ENCODE results near the gene MICU1. TPM values are rescaled to one million over a fixed set of nuclear protein-coding genes. Genes with fewer than 3 reads are reported as not detected.

Gene MICU1
- polyA plus RNA-seq, 1 experiment: 61.7 TPM

DNA sequence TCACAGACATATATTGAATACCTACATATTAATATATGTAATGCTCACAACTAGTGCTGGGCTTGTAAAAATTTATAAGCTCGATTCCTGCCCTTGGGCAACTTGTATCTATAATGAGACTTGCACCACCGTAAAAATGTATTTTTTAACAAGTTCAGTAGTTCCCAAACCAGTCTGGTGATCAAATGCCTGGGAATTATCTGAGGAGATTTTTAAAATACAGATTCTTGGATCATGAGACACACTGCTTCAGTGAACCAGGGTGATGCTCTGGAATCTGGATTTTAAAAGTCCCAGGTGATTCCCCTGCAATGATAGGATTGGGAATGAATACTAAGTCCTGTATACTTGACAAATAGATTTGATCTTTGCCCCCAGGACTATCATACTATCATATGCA lies 4.3 kb upstream of the MICU1 start:
- Histone ChIP-seq H3K27ac (ENCODE audit: low read depth, low read length) (no peak overlapping the region), H3K4me3 (ENCODE audit: low read depth, low read length) (no peak overlapping the region), H3K9me3 (ENCODE audit: control insufficient read depth, insufficient read depth, low read length) (no peaks in the 10 kb centered on the region), H3K27me3 (ENCODE audit: control insufficient read depth, insufficient read depth, low read length) (no peaks in the 10 kb centered on the region)
- TF ChIP-seq, protein P1, sequence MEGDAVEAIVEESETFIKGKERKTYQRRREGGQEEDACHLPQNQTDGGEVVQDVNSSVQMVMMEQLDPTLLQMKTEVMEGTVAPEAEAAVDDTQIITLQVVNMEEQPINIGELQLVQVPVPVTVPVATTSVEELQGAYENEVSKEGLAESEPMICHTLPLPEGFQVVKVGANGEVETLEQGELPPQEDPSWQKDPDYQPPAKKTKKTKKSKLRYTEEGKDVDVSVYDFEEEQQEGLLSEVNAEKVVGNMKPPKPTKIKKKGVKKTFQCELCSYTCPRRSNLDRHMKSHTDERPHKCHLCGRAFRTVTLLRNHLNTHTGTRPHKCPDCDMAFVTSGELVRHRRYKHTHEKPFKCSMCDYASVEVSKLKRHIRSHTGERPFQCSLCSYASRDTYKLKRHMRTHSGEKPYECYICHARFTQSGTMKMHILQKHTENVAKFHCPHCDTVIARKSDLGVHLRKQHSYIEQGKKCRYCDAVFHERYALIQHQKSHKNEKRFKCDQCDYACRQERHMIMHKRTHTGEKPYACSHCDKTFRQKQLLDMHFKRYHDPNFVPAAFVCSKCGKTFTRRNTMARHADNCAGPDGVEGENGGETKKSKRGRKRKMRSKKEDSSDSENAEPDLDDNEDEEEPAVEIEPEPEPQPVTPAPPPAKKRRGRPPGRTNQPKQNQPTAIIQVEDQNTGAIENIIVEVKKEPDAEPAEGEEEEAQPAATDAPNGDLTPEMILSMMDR (IDR thresholded peaks at IDR 0.05; ENCODE audit: low read depth, low read length): no peak
- CTCF ChIA-PET: interaction anchor here (1.2 kb wide), 1 partner anchor 204 kb away, joined by 5 read pairs; no protein-coding TSS in a partner anchor
- POLR2A ChIA-PET: interaction anchor here (0.7 kb wide), 1 partner anchor 122 kb away, joined by 3 read pairs; no protein-coding TSS in a partner anchor
- DNase-seq (ENCODE audit: low read depth, low spot score): no peak

DNA sequence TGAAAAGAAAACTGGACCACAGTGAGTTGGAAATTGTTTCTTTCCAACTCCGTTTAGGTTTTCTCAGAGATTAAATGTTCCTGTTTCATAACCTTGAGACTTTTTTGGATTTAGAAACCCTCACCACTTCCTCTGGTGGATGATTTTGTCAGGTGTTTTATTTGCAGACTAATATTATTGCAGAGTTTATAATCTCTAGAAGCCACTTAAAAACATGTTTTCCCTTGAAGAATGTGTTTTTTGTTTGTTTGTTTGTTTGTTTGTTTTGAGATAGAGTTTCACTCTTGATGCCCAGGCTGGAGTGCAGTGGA lies 520 bp upstream of the MICU1 start:
- CTCF ChIA-PET: interaction anchor here (0.6 to 3.8 kb wide), 2 partner anchors 208 to 350 kb away, joined by 4 to 19 read pairs; no protein-coding TSS in a partner anchor
- Histone ChIP-seq H3K27ac (ENCODE audit: low read depth, low read length) (no peak overlapping the region), H3K4me3 (ENCODE audit: low read depth, low read length) (peak overlapping the region; percentile 96), H3K9me3 (ENCODE audit: control insufficient read depth, insufficient read depth, low read length) (no peaks in the 10 kb centered on the region), H3K27me3 (ENCODE audit: control insufficient read depth, insufficient read depth, low read length) (no peaks in the 10 kb centered on the region)
- no peak for DNase-seq (ENCODE audit: low read depth, low spot score)
- POLR2A ChIA-PET: interaction anchor here (0.7 to 1.0 kb wide), 3 partner anchors 62 to 272 kb away, joined by 3 to 4 read pairs (median 4); partner anchors contain the start of genes DNAJB12 and MCU
- TF ChIP-seq, protein P1 (IDR thresholded peaks at IDR 0.05; ENCODE audit: low read depth, low read length): no peak

DNA sequence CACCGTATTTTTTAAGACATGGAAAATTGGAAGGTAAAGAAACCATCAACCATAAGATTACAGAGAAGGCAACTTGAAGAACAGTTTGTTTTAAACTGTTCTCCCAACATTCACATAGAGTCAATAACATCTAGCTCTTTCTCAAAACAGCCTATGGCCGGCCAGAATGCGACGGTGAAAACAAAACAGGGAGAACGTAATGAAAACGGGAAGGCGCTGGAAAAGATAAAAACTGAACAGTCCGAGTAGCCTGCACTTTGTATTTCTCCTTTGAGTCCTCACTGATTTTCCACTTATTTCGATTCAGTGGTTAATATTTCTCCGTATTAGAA lies 637 bp downstream of the MICU1 start:
- CTCF ChIA-PET: interaction anchor here (0.9 to 3.8 kb wide), 4 partner anchors 14 to 260 kb away, joined by 3 to 19 read pairs (median 4); no protein-coding TSS in a partner anchor
- TF ChIP-seq, protein P1 (IDR thresholded peaks at IDR 0.05; ENCODE audit: low read depth, low read length): no peak

DNA sequence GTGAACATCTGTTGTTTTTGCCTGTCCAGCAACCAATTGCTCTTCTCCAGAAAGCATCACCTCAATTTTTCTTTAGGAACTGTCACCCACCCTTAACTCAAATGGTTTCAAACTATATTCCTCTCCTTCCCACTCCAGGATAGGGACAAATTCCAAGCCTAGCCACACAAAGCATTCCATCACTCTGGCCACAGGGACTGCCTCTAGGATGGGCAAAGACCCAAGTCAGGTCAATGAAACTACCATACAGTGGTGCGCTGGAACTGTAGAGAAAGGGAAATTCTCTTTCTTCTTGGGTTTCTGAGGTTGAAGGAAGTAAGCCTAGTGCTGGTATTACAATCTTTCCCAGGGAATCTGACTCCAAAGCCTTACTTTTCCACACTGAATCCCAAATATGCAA lies 3.6 kb downstream of the MICU1 start:
- no peak overlapping the region for H3K4me3 ChIP-seq (ENCODE audit: low read depth, low read length)
- ChIA-PET CTCF (interaction anchor here (0.8 kb wide), 1 partner anchor 10 kb away, joined by 3 read pairs; no protein-coding TSS in a partner anchor), POLR2A (no interaction called here)
- no peak for DNase-seq (ENCODE audit: low read depth, low spot score)
- H3K9me3 ChIP-seq (ENCODE audit: control insufficient read depth, insufficient read depth, low read length): no peaks in the 10 kb centered on the region
- no peaks in the 10 kb centered on the region for H3K27me3 ChIP-seq (ENCODE audit: control insufficient read depth, insufficient read depth, low read length)
- TF ChIP-seq, protein P1 (IDR thresholded peaks at IDR 0.05; ENCODE audit: low read depth, low read length): no peak
- no peak overlapping the region for H3K27ac ChIP-seq (ENCODE audit: low read depth, low read length)

More for the DNA sequence above, 637 bp downstream of the MICU1 start:
- H3K27me3 ChIP-seq (ENCODE audit: control insufficient read depth, insufficient read depth, low read length): no peaks in the 10 kb centered on the region
- DNase-seq (ENCODE audit: low read depth, low spot score): no peak
- peak overlapping the region; percentile 96 for H3K4me3 ChIP-seq (ENCODE audit: low read depth, low read length)
- POLR2A ChIA-PET: interaction anchor here (0.6 to 1.5 kb wide), 4 partner anchors 12 to 470 kb away, joined by 3 to 5 read pairs (median 4); no protein-coding TSS in a partner anchor
- H3K27ac ChIP-seq (ENCODE audit: low read depth, low read length): no peak overlapping the region
- H3K9me3 ChIP-seq (ENCODE audit: control insufficient read depth, insufficient read depth, low read length): no peaks in the 10 kb centered on the region

DNA sequence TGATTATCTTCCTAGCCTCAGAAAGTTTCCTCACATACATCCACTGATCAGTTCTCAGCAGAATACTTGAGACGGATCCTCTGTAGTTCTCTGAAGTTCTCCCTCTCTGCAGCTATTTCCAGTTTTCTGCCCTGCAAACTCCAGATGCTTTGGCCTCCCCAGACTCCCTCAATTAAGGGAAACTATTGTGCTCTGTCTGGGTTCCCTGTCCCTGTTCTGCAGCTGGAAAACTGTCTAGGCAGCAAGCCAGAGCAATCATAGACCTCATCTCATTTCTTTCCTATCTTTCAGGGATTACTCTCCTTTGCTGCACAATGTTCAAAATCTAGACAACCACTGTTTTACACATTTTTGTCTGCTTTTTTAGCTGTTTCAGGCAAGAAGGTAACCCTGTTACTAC lies 9.2 kb downstream of the MICU1 start:
- CTCF ChIA-PET: no interaction called here
- TF ChIP-seq, protein P1 (IDR thresholded peaks at IDR 0.05; ENCODE audit: low read depth, low read length): no peak
- no peak overlapping the region for H3K4me3 ChIP-seq (ENCODE audit: low read depth, low read length)
- POLR2A ChIA-PET: interaction anchor here (0.6 kb wide), 2 partner anchors 15 to 61 kb away, joined by 3 to 5 read pairs; no protein-coding TSS in a partner anchor
- H3K27ac ChIP-seq (ENCODE audit: low read depth, low read length): no peak overlapping the region
- DNase-seq (ENCODE audit: low read depth, low spot score): no peak
- no peaks in the 10 kb centered on the region for H3K27me3 ChIP-seq (ENCODE audit: control insufficient read depth, insufficient read depth, low read length)
- peaks cover 5% of the 10 kb centered on the region; the same call in 1 of the 2 replicates for H3K9me3 ChIP-seq (ENCODE audit: control insufficient read depth, insufficient read depth, low read length)
